Measurements from ENCODE around the gene INSYN1.

- TF ChIP-seq CTCF (IDR thresholded peaks at IDR 0.05) (no peak), POLR2A (IDR thresholded peaks at IDR 0.05) (no peak)
These were observed 56.1 kb downstream of the INSYN1 start for GRCh38 chr15:73697033-73697467.
